Measurements from ENCODE around the gene GAST.

DNA sequence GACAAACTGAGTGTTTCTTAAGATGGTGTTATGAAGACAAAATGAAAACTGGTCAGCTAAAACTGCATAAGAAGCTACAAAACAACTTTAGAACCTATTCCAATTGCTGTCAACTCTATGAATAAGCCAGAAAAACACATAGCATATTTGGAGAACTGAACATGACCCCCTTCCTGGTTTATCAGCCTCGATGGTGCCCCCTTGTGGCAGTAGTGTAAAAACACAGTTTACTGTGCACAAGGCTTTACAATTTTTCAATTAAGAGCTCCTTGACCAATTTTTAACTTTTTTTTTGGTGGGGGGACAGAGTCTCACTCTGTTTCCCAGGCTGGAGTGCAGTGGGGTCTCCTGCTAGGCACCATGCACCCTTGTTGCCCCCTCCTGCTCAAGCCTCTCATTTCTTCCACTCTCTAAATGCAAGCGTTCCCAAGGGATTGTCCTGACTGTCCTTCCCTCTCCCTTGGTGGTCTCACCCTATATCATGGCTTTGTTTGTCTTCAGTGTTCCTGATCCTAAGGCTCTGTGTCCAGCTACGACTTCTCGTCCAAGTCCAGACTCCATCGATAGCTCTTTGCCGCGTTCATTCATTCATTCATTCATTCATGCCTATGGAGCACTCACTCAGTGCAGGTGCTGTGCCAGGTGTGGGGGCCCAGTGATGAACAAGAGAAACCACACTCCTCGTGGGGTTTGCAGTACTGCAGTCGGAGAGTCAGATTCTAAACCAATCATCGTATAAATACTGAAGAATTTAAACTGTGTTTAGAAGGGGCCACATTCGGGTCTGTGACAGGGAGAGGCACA is 16.0 kb upstream of the GAST start:
- TF ChIP-seq, protein P1, sequence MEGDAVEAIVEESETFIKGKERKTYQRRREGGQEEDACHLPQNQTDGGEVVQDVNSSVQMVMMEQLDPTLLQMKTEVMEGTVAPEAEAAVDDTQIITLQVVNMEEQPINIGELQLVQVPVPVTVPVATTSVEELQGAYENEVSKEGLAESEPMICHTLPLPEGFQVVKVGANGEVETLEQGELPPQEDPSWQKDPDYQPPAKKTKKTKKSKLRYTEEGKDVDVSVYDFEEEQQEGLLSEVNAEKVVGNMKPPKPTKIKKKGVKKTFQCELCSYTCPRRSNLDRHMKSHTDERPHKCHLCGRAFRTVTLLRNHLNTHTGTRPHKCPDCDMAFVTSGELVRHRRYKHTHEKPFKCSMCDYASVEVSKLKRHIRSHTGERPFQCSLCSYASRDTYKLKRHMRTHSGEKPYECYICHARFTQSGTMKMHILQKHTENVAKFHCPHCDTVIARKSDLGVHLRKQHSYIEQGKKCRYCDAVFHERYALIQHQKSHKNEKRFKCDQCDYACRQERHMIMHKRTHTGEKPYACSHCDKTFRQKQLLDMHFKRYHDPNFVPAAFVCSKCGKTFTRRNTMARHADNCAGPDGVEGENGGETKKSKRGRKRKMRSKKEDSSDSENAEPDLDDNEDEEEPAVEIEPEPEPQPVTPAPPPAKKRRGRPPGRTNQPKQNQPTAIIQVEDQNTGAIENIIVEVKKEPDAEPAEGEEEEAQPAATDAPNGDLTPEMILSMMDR (IDR thresholded peaks at IDR 0.05 in 4 of 5, conservative IDR thresholded peaks at IDR 0.05 in 1 of 5), result peak; percentile 68 to 86 (median 77)
- TF ChIP-seq POLR2A (IDR thresholded peaks at IDR 0.05), result no peak

All from gastrocnemius medialis (tissue), 4 donors.